ENCODE measurements around the gene RAP2B.

Gene RAP2B

DNA sequence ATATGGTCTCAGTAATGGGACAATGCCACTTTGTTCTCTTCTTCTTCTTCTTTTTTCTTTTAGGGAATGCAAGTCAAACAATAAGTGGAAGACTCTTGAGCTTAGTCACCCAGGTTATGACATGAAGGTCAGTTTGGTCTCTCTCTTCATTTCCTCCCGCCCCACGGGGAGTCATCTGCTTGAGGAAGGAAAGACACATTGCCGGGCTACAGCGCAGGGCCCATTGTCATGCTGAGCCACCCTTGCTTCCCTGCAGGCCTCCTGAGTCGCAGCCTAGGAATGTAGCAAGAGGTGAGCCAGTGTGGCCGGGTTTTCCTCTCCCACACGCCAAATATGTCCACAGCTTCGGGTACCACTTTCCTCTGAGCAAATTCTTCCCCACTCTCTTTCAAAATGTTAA lies 47.6 kb downstream of the RAP2B start:
- TF ChIP-seq, protein P1, sequence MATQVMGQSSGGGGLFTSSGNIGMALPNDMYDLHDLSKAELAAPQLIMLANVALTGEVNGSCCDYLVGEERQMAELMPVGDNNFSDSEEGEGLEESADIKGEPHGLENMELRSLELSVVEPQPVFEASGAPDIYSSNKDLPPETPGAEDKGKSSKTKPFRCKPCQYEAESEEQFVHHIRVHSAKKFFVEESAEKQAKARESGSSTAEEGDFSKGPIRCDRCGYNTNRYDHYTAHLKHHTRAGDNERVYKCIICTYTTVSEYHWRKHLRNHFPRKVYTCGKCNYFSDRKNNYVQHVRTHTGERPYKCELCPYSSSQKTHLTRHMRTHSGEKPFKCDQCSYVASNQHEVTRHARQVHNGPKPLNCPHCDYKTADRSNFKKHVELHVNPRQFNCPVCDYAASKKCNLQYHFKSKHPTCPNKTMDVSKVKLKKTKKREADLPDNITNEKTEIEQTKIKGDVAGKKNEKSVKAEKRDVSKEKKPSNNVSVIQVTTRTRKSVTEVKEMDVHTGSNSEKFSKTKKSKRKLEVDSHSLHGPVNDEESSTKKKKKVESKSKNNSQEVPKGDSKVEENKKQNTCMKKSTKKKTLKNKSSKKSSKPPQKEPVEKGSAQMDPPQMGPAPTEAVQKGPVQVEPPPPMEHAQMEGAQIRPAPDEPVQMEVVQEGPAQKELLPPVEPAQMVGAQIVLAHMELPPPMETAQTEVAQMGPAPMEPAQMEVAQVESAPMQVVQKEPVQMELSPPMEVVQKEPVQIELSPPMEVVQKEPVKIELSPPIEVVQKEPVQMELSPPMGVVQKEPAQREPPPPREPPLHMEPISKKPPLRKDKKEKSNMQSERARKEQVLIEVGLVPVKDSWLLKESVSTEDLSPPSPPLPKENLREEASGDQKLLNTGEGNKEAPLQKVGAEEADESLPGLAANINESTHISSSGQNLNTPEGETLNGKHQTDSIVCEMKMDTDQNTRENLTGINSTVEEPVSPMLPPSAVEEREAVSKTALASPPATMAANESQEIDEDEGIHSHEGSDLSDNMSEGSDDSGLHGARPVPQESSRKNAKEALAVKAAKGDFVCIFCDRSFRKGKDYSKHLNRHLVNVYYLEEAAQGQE (IDR thresholded peaks at IDR 0.05; ENCODE audit: insufficient read depth in 1 of 2, low read depth in 2 of 2, low read length in 2 of 2), result no peak

DNA sequence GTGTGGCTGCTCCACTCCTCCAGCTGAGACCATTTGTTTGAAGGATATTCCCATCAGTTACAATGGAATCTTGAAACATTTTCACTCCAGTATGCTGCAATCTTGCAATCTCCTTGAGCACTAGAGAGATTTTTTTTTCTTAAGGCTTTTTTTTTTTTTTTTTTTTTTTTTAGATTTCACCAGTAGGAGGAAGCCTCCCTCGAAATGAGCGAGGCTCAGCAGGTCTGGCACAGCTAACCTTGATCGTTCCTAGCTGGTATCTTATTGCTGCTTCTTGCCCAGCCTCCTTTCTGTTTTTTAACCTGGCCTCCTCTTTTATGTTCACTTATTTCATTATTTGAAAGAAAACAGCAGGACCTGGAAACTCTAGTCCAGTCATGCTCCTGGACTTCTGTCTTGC lies 48.1 kb downstream of the RAP2B start:
- TF ChIP-seq FOXP2 (optimal IDR thresholded peaks at IDR 0.05; ENCODE audit: borderline replicate concordance, extremely low read depth, extremely low read length, insufficient read depth) (no peak), POLR2AphosphoS5 (IDR thresholded peaks at IDR 0.05; ENCODE audit: low read depth, low read length) (no peak), SIN3A (IDR thresholded peaks at IDR 0.05; ENCODE audit: borderline replicate concordance, insufficient read depth, low read length) (no peak), TAF1 (IDR thresholded peaks at IDR 0.05; ENCODE audit: borderline replicate concordance, insufficient read depth, low read length) (no peak)
- TF ChIP-seq, protein P1 (IDR thresholded peaks at IDR 0.05; ENCODE audit: insufficient read depth in 1 of 2, low read depth in 2 of 2, low read length in 2 of 2), result no peak

DNA sequence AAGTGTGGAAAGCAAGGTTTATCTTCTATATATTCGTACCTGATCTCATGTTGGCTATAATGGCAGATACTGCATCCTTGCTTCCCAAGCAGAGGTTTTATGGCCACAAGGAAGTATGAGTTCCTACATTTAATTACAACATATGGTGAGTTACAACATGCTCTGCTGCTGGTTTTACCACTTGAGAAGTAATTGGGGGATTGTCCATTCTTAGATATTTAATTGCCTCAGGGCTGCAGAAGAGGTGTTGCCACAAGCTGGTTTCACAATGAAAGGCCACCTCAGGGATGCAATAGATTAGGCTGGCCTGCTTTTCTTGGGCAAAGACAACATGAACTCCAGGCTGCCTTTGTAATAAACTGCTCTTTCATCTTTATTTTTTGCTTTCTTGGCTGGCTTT lies 48.6 kb downstream of the RAP2B start:
- TF ChIP-seq FOXP2 (optimal IDR thresholded peaks at IDR 0.05; ENCODE audit: borderline replicate concordance, extremely low read depth, extremely low read length, insufficient read depth), result no peak
- no peak for TF ChIP-seq TAF1 (IDR thresholded peaks at IDR 0.05; ENCODE audit: borderline replicate concordance, insufficient read depth, low read length)
- no peak for TF ChIP-seq SIN3A (IDR thresholded peaks at IDR 0.05; ENCODE audit: borderline replicate concordance, insufficient read depth, low read length)
- TF ChIP-seq, protein P1 (IDR thresholded peaks at IDR 0.05; ENCODE audit: insufficient read depth in 1 of 2, low read depth in 2 of 2, low read length in 2 of 2), result no peak
- TF ChIP-seq POLR2AphosphoS5 (IDR thresholded peaks at IDR 0.05; ENCODE audit: low read depth, low read length), result no peak

DNA sequence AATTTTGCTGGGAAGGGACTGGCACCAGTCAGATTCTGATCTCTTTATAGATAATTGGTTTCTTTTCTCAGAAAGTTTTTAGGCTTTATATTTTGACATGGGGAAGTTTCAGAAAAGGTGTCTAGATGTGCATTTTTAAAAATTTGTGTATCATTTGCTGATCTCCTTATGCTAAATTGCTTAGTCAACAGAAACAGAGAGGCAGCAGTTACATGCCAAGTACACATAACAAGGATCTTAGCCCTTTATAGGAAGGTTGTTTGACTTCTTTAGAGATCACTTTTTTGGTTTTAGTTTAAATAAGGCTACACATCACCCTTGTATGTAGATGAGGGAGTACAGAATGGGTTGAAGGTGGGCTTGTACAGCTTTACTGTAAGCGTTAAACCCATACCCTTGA lies 53.5 kb downstream of the RAP2B start:
- TF ChIP-seq TAF1 (IDR thresholded peaks at IDR 0.05; ENCODE audit: borderline replicate concordance, insufficient read depth, low read length) (no peak), POLR2AphosphoS5 (IDR thresholded peaks at IDR 0.05; ENCODE audit: low read depth, low read length) (no peak), SIN3A (IDR thresholded peaks at IDR 0.05; ENCODE audit: borderline replicate concordance, insufficient read depth, low read length) (no peak), FOXP2 (optimal IDR thresholded peaks at IDR 0.05; ENCODE audit: borderline replicate concordance, extremely low read depth, extremely low read length, insufficient read depth) (no peak)
- TF ChIP-seq, protein P1 (IDR thresholded peaks at IDR 0.05; ENCODE audit: insufficient read depth in 1 of 2, low read depth in 2 of 2, low read length in 2 of 2), result no peak

DNA sequence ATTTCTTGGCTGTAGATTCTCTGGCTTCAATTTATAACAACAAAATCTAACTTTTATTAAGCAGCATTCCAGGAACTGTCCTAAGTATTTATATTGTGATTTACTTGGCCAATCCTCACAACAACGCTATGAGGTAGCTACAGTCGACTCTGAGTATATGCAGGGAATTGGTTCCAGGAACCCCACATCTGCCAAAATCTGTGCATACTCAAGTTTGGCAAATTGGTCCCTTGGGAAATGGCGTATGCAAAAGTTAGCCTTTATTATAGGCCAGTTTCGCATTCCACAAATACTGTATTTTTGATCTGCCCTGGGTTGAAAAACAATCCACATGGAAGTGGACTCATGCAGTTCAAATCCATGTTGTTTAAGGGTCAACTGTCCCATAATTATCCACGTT lies 53.9 kb downstream of the RAP2B start:
- TF ChIP-seq SIN3A (IDR thresholded peaks at IDR 0.05; ENCODE audit: borderline replicate concordance, insufficient read depth, low read length) (no peak), FOXP2 (optimal IDR thresholded peaks at IDR 0.05; ENCODE audit: borderline replicate concordance, extremely low read depth, extremely low read length, insufficient read depth) (no peak), TAF1 (IDR thresholded peaks at IDR 0.05; ENCODE audit: borderline replicate concordance, insufficient read depth, low read length) (no peak), POLR2AphosphoS5 (IDR thresholded peaks at IDR 0.05; ENCODE audit: low read depth, low read length) (no peak)
- TF ChIP-seq, protein P1 (IDR thresholded peaks at IDR 0.05; ENCODE audit: insufficient read depth in 1 of 2, low read depth in 2 of 2, low read length in 2 of 2), result no peak

Measured in PFSK-1 (cell line).